ENCODE results near the gene ACAT1.

DNA sequence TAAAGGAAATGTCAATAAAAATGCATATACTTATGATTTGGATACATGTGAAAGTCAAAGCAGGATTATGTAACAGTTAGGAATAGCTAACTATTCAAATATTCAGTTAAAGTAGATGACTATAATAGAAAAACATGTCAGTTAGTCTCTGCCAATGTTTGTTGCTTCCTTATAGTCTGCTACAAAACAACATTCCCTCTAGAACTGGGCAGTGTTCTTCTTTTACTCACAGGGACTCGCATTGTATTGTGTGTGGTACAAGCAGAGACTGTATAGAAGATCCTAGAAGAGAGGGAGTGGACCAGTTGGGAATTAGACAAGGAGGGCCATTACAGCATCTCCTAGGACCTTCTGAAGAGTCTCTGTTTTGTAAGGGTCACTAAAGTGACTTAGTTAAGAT is 10.6 kb downstream of the ACAT1 start:
- TF ChIP-seq, protein P1, sequence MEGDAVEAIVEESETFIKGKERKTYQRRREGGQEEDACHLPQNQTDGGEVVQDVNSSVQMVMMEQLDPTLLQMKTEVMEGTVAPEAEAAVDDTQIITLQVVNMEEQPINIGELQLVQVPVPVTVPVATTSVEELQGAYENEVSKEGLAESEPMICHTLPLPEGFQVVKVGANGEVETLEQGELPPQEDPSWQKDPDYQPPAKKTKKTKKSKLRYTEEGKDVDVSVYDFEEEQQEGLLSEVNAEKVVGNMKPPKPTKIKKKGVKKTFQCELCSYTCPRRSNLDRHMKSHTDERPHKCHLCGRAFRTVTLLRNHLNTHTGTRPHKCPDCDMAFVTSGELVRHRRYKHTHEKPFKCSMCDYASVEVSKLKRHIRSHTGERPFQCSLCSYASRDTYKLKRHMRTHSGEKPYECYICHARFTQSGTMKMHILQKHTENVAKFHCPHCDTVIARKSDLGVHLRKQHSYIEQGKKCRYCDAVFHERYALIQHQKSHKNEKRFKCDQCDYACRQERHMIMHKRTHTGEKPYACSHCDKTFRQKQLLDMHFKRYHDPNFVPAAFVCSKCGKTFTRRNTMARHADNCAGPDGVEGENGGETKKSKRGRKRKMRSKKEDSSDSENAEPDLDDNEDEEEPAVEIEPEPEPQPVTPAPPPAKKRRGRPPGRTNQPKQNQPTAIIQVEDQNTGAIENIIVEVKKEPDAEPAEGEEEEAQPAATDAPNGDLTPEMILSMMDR (IDR thresholded peaks at IDR 0.05; ENCODE audit: poor library complexity, severe bottlenecking), result no peak
- TF ChIP-seq EP300 (conservative IDR thresholded peaks at IDR 0.05; ENCODE audit: poor library complexity, severe bottlenecking), result no peak

All from neural cell (in vitro differentiated cells).